HuH-7.5 (cell line): ENCODE data around the gene TARBP1.
"Not testable (repeated sequence)": the region's sequence is repeated elsewhere in the genome, so short reads cannot be mapped to it uniquely, and the experiment has no call there.

ENCODE experiments used
- DNase-seq: peaks from one replicate; pipeline ENCODE4 v3.0.0; 2011; ENCODE audit warnings: low spot score

Gene TARBP1

GRCh38 chr1:234434706-234435105, 44.3 kb downstream of the TARBP1 start:
- no peak for DNase-seq

- no peak for DNase-seq
Observed at GRCh38 chr1:234433563-234434285, 45.3 kb downstream of the TARBP1 start.

- no peak for DNase-seq
Observed at GRCh38 chr1:234431255-234431654, 47.7 kb downstream of the TARBP1 start.

GRCh38 chr1:234430691-234431090, 48.3 kb downstream of the TARBP1 start:
- no peak for DNase-seq

GRCh38 chr1:234429434-234429806, 49.6 kb downstream of the TARBP1 start:
- DNase-seq, result no peak

GRCh38 chr1:234427950-234428646, 50.9 kb downstream of the TARBP1 start:
- no peak for DNase-seq

GRCh38 chr1:234413990-234414389, 65.0 kb downstream of the TARBP1 start:
- DNase-seq, result no peak

- DNase-seq, result no peak
Observed at GRCh38 chr1:234413485-234413884, 65.5 kb downstream of the TARBP1 start.

GRCh38 chr1:234412830-234413229, 66.1 kb downstream of the TARBP1 start:
- DNase-seq, result no peak

GRCh38 chr1:234409328-234409727, 69.7 kb downstream of the TARBP1 start:
- no peak for DNase-seq

GRCh38 chr1:234408757-234409156, 70.2 kb downstream of the TARBP1 start:
- no peak for DNase-seq

GRCh38 chr1:234406871-234407270, 72.1 kb downstream of the TARBP1 start:
- DNase-seq, result no peak

GRCh38 chr1:234405676-234406075, 73.3 kb downstream of the TARBP1 start:
- no peak for DNase-seq

GRCh38 chr1:234402939-234403338, 76.0 kb downstream of the TARBP1 start:
- DNase-seq, result no peak

- DNase-seq, result no peak
Observed at GRCh38 chr1:234401658-234402057, 77.3 kb downstream of the TARBP1 start.

GRCh38 chr1:234400773-234401172, 78.2 kb downstream of the TARBP1 start:
- DNase-seq, result no peak

- not testable (repeated sequence) for DNase-seq
Observed at GRCh38 chr1:234399515-234399914, 79.5 kb downstream of the TARBP1 start.

- no peak for DNase-seq
Observed at GRCh38 chr1:234398849-234399381, 80.1 kb downstream of the TARBP1 start.

- no peak for DNase-seq
Observed at GRCh38 chr1:234397732-234398131, 81.2 kb downstream of the TARBP1 start.

GRCh38 chr1:234396871-234397270, 82.1 kb downstream of the TARBP1 start:
- no peak for DNase-seq

- no peak for DNase-seq
Observed at GRCh38 chr1:234396092-234396491, 82.9 kb downstream of the TARBP1 start.

- DNase-seq, result no peak
Observed at GRCh38 chr1:234395297-234395696, 83.7 kb downstream of the TARBP1 start.

GRCh38 chr1:234393190-234393589, 85.8 kb downstream of the TARBP1 start:
- DNase-seq, result no peak
